ENCODE results near the gene TREX2.

- TF ChIP-seq JUND (IDR thresholded peaks at IDR 0.05) = no peak
- no peak for TF ChIP-seq POLR2A (IDR thresholded peaks at IDR 0.05; ENCODE audit: borderline replicate concordance, extremely low read depth, insufficient read depth, insufficient read length)
- TF ChIP-seq CTCF (IDR thresholded peaks at IDR 0.05 in 2 of 3, conservative IDR thresholded peaks at IDR 0.05 in 1 of 3; ENCODE audit: borderline replicate concordance in 1 of 3, insufficient read depth in 1 of 3, low read depth in 2 of 3, low read length in 2 of 3) = no peak
- TF ChIP-seq EZH2 (IDR thresholded peaks at IDR 0.05) = no peak
These were observed 3.7 kb upstream of the TREX2 start for GRCh38 chrX:153449368-153450113.
